ENCODE measurements around the gene SEZ6.
A peak's percentile ranks its signal among the peaks of the same experiment; 100 is the strongest.

The SEZ6 gene, protein sequence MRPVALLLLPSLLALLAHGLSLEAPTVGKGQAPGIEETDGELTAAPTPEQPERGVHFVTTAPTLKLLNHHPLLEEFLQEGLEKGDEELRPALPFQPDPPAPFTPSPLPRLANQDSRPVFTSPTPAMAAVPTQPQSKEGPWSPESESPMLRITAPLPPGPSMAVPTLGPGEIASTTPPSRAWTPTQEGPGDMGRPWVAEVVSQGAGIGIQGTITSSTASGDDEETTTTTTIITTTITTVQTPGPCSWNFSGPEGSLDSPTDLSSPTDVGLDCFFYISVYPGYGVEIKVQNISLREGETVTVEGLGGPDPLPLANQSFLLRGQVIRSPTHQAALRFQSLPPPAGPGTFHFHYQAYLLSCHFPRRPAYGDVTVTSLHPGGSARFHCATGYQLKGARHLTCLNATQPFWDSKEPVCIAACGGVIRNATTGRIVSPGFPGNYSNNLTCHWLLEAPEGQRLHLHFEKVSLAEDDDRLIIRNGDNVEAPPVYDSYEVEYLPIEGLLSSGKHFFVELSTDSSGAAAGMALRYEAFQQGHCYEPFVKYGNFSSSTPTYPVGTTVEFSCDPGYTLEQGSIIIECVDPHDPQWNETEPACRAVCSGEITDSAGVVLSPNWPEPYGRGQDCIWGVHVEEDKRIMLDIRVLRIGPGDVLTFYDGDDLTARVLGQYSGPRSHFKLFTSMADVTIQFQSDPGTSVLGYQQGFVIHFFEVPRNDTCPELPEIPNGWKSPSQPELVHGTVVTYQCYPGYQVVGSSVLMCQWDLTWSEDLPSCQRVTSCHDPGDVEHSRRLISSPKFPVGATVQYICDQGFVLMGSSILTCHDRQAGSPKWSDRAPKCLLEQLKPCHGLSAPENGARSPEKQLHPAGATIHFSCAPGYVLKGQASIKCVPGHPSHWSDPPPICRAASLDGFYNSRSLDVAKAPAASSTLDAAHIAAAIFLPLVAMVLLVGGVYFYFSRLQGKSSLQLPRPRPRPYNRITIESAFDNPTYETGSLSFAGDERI

DNA sequence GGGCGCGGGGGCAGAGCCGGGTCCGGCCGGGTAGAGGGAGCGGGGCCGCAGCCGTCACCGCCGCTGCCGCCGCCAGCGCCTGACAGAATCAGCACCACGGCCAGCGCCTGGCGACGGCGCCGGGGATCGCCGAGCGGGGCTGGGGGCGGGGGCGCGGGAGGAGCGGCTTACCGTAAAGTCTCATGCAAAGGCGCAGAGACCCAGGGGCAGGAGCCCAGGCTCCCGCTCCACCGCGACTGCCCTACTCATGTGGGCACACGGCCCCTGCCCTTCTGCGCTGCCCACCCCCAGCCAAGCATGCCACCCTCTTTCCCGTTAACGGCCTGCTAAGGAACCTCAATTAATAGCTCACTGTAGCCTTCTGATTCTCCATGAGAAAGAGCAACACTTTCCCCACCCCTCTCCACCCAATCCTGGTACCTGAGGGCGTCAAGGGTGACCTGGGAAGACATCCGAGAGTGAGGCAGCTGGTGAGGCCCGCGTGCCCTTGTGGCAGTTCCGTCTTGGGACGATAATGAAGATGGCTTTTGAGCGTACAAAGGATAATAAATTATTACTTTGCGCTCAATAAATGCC, at the start of gene SEZ6:
TSS of gene SEZ6 (minus strand) at position 98 of the 576 bp plus-strand sequence. CDS start 164 bp downstream, outside the sequence.
- DNase-seq (ENCODE audit: insufficient read length, low spot score) (peak; percentile 78), FAIRE-seq (no peak)
- TF ChIP-seq, protein P1, sequence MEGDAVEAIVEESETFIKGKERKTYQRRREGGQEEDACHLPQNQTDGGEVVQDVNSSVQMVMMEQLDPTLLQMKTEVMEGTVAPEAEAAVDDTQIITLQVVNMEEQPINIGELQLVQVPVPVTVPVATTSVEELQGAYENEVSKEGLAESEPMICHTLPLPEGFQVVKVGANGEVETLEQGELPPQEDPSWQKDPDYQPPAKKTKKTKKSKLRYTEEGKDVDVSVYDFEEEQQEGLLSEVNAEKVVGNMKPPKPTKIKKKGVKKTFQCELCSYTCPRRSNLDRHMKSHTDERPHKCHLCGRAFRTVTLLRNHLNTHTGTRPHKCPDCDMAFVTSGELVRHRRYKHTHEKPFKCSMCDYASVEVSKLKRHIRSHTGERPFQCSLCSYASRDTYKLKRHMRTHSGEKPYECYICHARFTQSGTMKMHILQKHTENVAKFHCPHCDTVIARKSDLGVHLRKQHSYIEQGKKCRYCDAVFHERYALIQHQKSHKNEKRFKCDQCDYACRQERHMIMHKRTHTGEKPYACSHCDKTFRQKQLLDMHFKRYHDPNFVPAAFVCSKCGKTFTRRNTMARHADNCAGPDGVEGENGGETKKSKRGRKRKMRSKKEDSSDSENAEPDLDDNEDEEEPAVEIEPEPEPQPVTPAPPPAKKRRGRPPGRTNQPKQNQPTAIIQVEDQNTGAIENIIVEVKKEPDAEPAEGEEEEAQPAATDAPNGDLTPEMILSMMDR (IDR thresholded peaks at IDR 0.05; ENCODE audit: insufficient read depth, missing control alignments): no peak

DNA sequence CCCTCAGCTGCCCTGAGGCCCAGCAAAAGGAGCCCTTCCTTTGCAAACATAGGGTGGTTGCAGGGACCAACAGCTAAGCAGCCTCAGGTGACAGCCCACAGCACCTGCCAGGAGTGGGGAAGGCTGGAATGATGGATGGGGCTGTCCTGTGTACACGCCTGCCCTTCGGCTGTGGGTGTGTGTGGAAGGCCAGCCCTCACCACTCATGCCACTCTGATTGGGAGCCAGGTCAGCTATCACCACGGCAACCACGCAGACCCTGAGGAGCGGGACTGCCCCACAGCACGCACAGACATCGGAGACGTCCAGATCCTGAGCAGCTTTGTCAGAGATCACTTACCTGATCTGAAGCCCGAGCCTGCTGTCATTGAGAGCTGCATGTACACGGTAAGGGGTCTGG, 49.0 kb upstream of the SEZ6 start:
- FAIRE-seq (no peak), DNase-seq (ENCODE audit: insufficient read length, low spot score) (no peak)
- TF ChIP-seq, protein P1 (IDR thresholded peaks at IDR 0.05; ENCODE audit: insufficient read depth, missing control alignments): no peak

DNA sequence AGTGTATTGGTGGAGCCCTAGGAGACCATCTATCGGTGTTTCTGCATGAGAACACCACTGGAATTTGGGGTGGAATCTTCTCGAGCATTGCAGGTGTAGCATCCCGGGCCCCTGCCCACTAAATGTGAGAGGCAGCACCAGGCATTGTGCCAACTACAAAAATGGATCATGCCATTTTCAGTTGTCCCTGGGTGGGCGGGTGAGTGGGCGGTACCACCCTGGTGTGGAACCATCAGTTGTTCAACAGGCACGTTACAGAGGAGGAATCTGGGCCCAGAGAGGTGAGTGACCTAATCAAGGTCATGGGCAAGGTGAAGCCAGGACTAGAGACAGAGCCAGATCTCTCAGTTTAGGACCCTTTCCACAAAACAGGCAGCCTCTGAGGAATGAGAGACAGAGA, 45.9 kb upstream of the SEZ6 start:
- TF ChIP-seq, protein P1 (IDR thresholded peaks at IDR 0.05; ENCODE audit: insufficient read depth, missing control alignments): no peak
- FAIRE-seq (no peak), DNase-seq (ENCODE audit: insufficient read length, low spot score) (no peak)

DNA sequence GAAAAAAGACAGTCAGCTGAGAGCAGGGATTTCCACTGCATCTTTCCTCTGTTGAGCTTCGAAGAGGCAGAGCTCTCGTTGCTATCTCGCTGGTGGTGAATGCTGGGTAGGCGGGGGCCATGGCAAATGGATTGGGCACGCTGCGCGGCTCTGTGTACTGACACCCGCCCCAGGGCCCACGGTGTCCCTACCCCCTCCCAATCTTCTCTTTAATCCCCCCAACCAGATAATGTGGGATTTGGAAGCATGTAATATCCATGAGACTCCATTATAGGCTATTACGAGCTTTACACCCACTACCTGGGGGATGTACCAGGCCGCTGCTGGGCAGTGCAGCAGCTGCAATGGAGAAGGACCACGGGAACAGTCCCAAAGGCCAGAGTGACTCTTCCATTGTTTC, 45.4 kb upstream of the SEZ6 start:
- DNase-seq (ENCODE audit: insufficient read length, low spot score) (peak; percentile 53), FAIRE-seq (peak; percentile 35)
- TF ChIP-seq, protein P1 (IDR thresholded peaks at IDR 0.05; ENCODE audit: insufficient read depth, missing control alignments): no peak

DNA sequence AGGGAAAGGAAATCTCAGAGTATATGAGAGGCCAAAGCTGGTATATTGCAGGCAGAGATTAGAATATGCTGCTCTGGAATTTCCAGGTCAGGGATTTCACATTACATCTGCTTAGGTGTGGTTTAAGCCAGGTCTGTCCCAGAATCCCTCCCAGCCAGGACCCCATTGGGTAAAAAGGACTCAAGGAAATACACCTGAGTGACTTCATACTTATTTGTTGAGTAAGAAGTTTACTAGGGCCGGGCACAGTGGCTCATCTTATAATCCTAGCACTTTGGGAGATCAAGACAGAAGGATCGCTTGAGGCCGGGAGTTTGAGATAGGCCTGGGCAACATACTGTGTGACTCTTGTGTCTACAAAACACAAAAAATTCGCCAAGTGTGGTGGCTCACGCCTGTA, 44.3 kb upstream of the SEZ6 start:
- FAIRE-seq (no peak), DNase-seq (ENCODE audit: insufficient read length, low spot score) (no peak)
- TF ChIP-seq, protein P1 (IDR thresholded peaks at IDR 0.05; ENCODE audit: insufficient read depth, missing control alignments): no peak

DNA sequence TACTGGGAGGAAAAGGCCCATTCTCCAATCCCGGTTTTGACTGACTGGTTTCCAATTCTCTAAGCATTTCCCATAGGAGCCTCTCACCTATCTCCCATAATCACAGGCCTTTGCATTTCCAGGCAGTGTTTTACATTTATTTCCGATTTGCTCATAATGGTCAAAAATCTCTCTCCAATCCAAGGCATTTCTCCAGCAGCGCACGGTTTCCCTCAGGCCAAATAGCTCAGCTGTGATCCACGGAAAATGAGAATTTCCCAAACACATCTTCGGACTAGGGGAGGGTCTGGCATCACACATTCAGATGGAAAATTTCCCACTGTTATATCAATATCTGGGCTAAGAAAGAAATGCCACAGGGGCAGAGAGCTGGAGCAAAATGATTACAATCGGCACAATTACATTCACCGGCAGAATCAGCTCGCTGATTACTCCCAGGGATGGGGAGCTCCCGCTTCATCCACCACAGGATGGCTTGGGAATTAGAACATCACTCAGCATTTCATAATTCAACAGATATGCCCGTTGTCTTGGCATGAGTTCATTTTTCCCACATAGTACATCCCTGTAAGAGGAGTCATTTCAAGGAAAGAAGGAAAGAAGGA, 43.8 kb upstream of the SEZ6 start:
- FAIRE-seq: no peak

More for the DNA sequence above, 43.8 kb upstream of the SEZ6 start:
- DNase-seq (ENCODE audit: insufficient read length, low spot score): no peak
- TF ChIP-seq, protein P1 (IDR thresholded peaks at IDR 0.05; ENCODE audit: insufficient read depth, missing control alignments): no peak

Data from D721Med (cell line).